Medulla oblongata (tissue), 1 donor: ENCODE data around the gene ASCL1.

Experiments
- DNase-seq: peaks from one replicate; pipeline ENCODE4 v3.0.0-alpha.2; 2015; ENCODE audit errors: extremely low spot score

Gene ASCL1

GRCh38 chr12:102957339-102958050, at the start of gene ASCL1:
Gene ASCL1 (plus strand): TSS chr12:102957674. CDS start chr12:102958245, 571 bp downstream.
- DNase-seq, result peak; percentile 30

- DNase-seq, result no peak
Observed at GRCh38 chr12:102907918-102908317, 49.6 kb upstream of the ASCL1 start.

- no peak for DNase-seq
Observed at GRCh38 chr12:102910137-102910536, 47.3 kb upstream of the ASCL1 start.

- no peak for DNase-seq
Observed at GRCh38 chr12:102910792-102911191, 46.7 kb upstream of the ASCL1 start.

GRCh38 chr12:102911320-102911719, 46.2 kb upstream of the ASCL1 start:
- no peak for DNase-seq

- no peak for DNase-seq
Observed at GRCh38 chr12:102912258-102912657, 45.2 kb upstream of the ASCL1 start.

GRCh38 chr12:102913453-102914226, 43.8 kb upstream of the ASCL1 start:
- DNase-seq, result no peak

- no peak for DNase-seq
Observed at GRCh38 chr12:102916252-102917025, 41.0 kb upstream of the ASCL1 start.

GRCh38 chr12:102917026-102917787, 40.3 kb upstream of the ASCL1 start, which contains the start of gene PAH:
Gene PAH (minus strand): TSS chr12:102917244. CDS start chr12:102917130, 114 bp downstream.
- peak; percentile 5 for DNase-seq

- no peak for DNase-seq
Observed at GRCh38 chr12:102918840-102919239, 38.6 kb upstream of the ASCL1 start.

- no peak for DNase-seq
Observed at GRCh38 chr12:102920271-102920670, 37.2 kb upstream of the ASCL1 start.

- DNase-seq, result no peak
Observed at GRCh38 chr12:102921240-102921639, 36.2 kb upstream of the ASCL1 start.

GRCh38 chr12:102927220-102927619, 30.3 kb upstream of the ASCL1 start:
- no peak for DNase-seq

GRCh38 chr12:102933168-102933567, 24.3 kb upstream of the ASCL1 start:
- no peak for DNase-seq

GRCh38 chr12:102939059-102939458, 18.4 kb upstream of the ASCL1 start:
- no peak for DNase-seq

GRCh38 chr12:102939670-102940222, 17.7 kb upstream of the ASCL1 start:
- DNase-seq, result no peak

GRCh38 chr12:102946042-102946441, 11.4 kb upstream of the ASCL1 start:
- no peak for DNase-seq

GRCh38 chr12:102948941-102949352, 8.5 kb upstream of the ASCL1 start:
- peak; percentile 62 for DNase-seq

- DNase-seq, result peak; percentile 25
Observed at GRCh38 chr12:102950107-102950949, 7.1 kb upstream of the ASCL1 start.

GRCh38 chr12:102950950-102951619, 6.4 kb upstream of the ASCL1 start:
- DNase-seq, result no peak
